Lower lobe of right lung (tissue), 2 donors: ENCODE measurements around the gene C9orf50. TPM values are rescaled to one million over a fixed set of nuclear protein-coding genes. Genes with fewer than 3 reads are reported as not detected.

ENCODE experiments used
- ATAC-seq, 2 donors: fragments of 200-7000 bp; cut with Tn5 transposase; one replicate each; pipeline ENCODE4 v1.9.1; 2020 to 2022; ENCODE audit warnings: mild to moderate bottlenecking in 2 of 2, moderate library complexity in 2 of 2
- DNase-seq: peaks from one replicate; pipeline ENCODE4 v3.0.0-alpha.2; 2020
- H3K27ac ChIP-seq: fragments of 200-600 bp; one replicate; pipeline ENCODE4 v1.8.0; 2022
- H3K27me3 ChIP-seq: fragments of 200-600 bp; one replicate; pipeline ENCODE4 v1.8.0; 2022; ENCODE audit warnings: low read depth
- H3K36me3 ChIP-seq: fragments of 200-600 bp; one replicate; pipeline ENCODE4 v1.8.0; 2022; ENCODE audit warnings: mild to moderate bottlenecking
- H3K4me1 ChIP-seq: fragments of 200-600 bp; one replicate; pipeline ENCODE4 v1.8.0; 2022
- H3K4me3 ChIP-seq: fragments of 200-600 bp; one replicate; pipeline ENCODE4 v1.8.0; 2022; ENCODE audit warnings: mild to moderate bottlenecking
- H3K9me3 ChIP-seq: fragments of 200-600 bp; one replicate; pipeline ENCODE4 v1.8.0; 2022
- CTCF ChIP-seq: fragments of 200-600 bp; IDR thresholded peaks from one replicate; pipeline ENCODE4 v1.8.0; 2022; ENCODE audit warnings: antibody characterized with exemption, mild to moderate bottlenecking
- intact Hi-C: fragments of 100-400 bp; cut with DNase I; formaldehyde crosslinking; loops from one replicate; pipeline ENCODE4 v1.11.0; 2022
- total RNA-seq: library from RNA; stranded (reverse); fragmentation: NEBNext Ultra II Directional; extraction: Animal tissue kit (Norgen Biotek cat#: 25700); gene quantifications from one replicate; pipeline ENCODE4 v1.2.1, GENCODE V29; 2021
- donor health status: DM: no; HTN: yes; CAD: no; lungs with severe emphysema.

C9orf50 gene
- total RNA-seq, 1 donor from 2014 or later, result not detected

GRCh38 chr9:129632460-129632859 is 11.6 kb upstream of the C9orf50 start:
- ATAC-seq (no peak), DNase-seq (no peak)
- Histone ChIP-seq H3K36me3 (peaks cover 51% of the 10 kb centered on the region), H3K4me3 (no peak overlapping the region), H3K27me3 (no peaks in the 10 kb centered on the region), H3K9me3 (no peaks in the 10 kb centered on the region), H3K27ac (no peak overlapping the region), H3K4me1 (peaks cover 36% of the 10 kb centered on the region)
- TF ChIP-seq CTCF, result no peak
- intact Hi-C loops, result no loop called here

- Histone ChIP-seq H3K27me3 (no peaks in the 10 kb centered on the region), H3K4me1 (peaks cover 43% of the 10 kb centered on the region), H3K27ac (no peak overlapping the region), H3K36me3 (peaks cover 43% of the 10 kb centered on the region), H3K4me3 (no peak overlapping the region), H3K9me3 (no peaks in the 10 kb centered on the region)
- DNase-seq, result no peak
- intact Hi-C loops, result no loop called here
- TF ChIP-seq CTCF, result no peak
- no peak for ATAC-seq
Measured at GRCh38 chr9:129631674-129632129, 10.8 kb upstream of the C9orf50 start.

GRCh38 chr9:129630967-129631673 is 10.2 kb upstream of the C9orf50 start:
- Histone ChIP-seq H3K4me1 (peaks cover 44% of the 10 kb centered on the region), H3K27ac (no peak overlapping the region), H3K36me3 (peaks cover 38% of the 10 kb centered on the region), H3K9me3 (no peaks in the 10 kb centered on the region), H3K27me3 (no peaks in the 10 kb centered on the region), H3K4me3 (no peak overlapping the region)
- ATAC-seq, result no peak
- no peak for DNase-seq
- intact Hi-C loops, result no loop called here
- no peak for TF ChIP-seq CTCF

GRCh38 chr9:129629251-129629820 is 8.4 kb upstream of the C9orf50 start:
- H3K27ac ChIP-seq, result no peak overlapping the region
- DNase-seq (no peak), ATAC-seq (no peak)
- H3K4me1 ChIP-seq, result peaks cover 57% of the 10 kb centered on the region
- intact Hi-C loops, result no loop called here
- no peak for TF ChIP-seq CTCF
- no peaks in the 10 kb centered on the region for H3K9me3 ChIP-seq
- H3K27me3 ChIP-seq, result no peaks in the 10 kb centered on the region
- H3K4me3 ChIP-seq, result no peak overlapping the region
- H3K36me3 ChIP-seq, result peaks cover 20% of the 10 kb centered on the region

- no peak overlapping the region for H3K27ac ChIP-seq
Measured at GRCh38 chr9:129628709-129629108, 7.8 kb upstream of the C9orf50 start.

More at GRCh38 chr9:129628709-129629108, 7.8 kb upstream of the C9orf50 start:
- ATAC-seq (no peak), DNase-seq (no peak)
- Histone ChIP-seq H3K27me3 (no peaks in the 10 kb centered on the region), H3K4me3 (no peak overlapping the region), H3K36me3 (peaks cover 14% of the 10 kb centered on the region), H3K9me3 (no peaks in the 10 kb centered on the region), H3K4me1 (peaks cover 62% of the 10 kb centered on the region)
- intact Hi-C loops, result no loop called here
- TF ChIP-seq CTCF, result no peak
